HG03460 (cell line): ENCODE measurements around the gene C1orf115.
"Not testable (repeated sequence)": the region's sequence is repeated elsewhere in the genome, so short reads cannot be mapped to it uniquely, and the experiment has no call there.

ENCODE experiments used
- ATAC-seq: cut with Tn5 transposase; IDR thresholded peaks from one replicate; pipeline ENCODE4 v1.9.1; 2021; ENCODE audit not compliant: unreplicated experiment

C1orf115 gene

DNA sequence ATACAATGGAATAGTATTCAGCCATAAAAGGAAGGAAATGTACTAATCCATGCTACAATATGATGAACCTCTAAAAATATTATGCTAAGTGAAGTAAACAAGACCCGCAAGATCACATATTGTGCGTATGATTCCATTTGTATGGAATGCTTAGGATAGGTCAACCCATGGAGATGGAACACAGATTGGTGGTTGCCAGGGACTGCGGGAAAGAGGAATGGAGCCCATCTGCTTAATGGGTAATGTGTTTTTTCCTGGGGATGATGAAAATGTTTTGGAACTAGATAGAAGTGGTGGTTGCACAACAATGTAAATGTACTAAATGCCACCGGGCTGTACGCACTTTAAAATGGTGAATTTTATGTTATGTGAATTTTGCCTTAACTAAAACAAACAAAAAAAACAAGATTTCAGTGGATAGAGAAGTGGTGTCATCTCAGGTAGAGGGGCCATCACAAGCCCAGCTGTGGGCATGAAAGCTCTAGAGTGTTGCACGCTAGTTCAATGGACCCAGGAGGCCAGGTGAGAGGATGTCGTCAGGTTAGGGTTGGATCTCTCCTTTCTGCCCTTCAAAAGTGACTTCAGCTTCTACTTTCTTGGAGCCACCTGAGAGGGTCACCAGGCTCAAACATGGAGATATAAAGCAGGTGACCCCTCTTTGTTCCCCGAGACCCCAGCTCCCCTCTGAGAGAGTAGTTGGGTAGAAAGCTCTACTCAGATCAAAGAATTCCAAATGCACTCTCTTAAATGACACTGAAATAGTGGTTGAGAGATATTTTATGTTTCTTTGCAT lies 2.5 kb downstream of the C1orf115 start:
- ATAC-seq = no peak

DNA sequence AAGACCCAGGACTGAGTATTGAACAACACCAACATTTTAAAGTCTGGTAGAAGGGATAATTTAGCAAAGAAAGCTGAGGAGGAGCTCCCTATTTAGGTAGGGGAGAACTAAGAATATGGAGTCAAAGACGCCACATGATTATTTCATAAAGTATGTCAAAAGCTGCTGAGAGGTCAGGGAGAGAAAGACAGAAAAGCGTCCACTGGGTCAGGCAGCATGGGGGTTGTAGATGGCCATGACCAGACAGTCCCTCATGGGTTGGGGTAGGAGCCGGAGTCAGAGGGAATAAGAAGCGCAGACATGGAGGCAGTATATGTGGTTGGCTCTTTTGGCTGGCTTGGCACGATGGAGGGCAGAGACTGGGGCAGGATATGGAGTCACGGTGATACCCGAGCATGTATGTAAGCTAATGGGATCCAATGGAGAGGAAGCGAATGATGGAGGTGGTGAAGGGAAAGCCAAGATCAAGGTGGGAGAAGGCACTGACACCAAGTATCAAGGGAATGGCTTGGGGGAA lies 4.8 kb downstream of the C1orf115 start:
- no peak for ATAC-seq

DNA sequence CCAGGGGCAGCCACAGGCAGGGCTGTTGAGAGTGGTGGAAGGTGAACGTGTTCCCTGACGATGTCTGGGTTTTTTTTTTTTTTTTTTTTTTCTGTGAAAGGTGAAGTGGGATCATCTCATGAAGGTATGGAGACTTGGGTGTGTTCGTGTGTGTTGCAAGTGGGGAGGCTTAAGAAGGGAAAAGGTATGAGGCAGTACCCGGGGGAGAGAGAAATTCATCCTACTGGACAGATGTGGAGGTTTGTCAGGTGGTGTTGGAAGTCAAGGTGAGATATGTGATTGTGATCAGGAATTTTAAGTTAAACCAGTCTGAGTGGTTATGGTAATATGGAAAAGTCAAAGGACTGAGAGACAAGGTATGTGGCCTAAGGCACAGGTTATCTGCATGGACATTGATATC lies 5.3 kb downstream of the C1orf115 start:
- ATAC-seq = no peak

DNA sequence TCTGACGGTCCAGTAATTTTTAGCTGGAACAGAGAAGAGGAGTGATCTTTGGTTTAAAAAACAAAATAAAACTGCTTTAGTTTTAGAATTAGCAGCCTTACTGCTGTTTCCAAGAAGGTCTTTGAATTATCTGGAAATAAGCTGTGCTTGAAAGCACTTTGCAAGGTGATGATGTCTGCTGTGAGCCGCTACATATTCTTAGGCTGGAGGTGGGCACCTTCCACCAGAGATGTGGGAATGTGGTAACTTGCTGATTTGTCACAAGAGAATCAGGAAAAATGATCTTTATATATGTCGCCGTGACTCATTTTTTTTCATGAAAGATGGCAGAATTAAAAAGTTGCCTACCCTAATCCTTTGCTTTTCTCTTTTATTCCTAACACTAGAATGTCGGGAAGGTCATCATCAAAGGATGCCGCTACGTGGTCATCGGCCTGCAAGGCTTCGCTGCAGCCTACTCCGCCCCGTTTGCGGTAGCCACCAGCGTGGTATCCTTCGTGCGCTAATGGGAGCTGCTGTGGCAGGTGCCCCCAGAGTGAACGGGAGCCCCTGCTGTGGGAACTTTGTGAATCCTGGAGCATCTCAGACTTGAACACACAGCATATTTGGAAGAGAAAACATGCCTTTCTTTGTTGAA lies 6.2 kb downstream of the C1orf115 start:
- no peak for ATAC-seq

DNA sequence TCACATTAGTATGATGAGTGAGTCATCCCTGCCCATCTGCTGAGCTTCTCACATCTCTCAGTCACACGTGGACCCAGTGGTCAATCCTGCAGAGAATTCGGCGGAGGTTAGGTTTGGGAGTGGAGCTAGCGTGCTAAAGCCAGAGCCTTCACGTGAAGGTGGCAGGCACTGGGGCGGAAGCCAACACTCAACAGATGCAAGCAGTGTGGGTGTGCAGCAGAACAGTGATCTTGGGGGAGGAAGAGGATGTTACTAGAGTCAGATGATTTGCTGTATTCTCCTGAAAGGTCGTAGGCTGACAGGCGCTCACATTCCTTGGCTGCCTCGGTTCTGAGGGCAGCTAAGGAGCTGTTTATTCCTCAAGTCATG lies 6.7 kb downstream of the C1orf115 start:
- ATAC-seq = no peak

DNA sequence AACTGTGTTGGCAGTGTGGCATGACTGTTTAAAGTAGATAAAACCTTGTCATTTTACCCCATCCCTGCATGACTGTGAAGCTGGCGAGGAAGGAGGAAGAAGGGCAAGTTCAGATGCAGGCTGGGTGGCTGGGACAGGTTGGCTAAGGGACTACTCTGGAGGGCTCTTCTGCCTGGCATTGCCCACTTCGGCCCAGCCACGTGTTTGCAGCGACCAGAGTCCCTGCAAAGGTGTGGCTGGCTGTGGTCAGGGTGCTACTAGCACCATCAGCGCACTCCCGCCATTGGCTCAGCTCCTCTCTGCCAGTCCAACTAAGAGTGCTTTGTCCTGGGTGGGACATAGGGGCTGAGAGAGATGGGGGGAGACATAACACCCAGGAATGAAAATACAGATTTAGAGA lies 7.2 kb downstream of the C1orf115 start:
- no peak for ATAC-seq

DNA sequence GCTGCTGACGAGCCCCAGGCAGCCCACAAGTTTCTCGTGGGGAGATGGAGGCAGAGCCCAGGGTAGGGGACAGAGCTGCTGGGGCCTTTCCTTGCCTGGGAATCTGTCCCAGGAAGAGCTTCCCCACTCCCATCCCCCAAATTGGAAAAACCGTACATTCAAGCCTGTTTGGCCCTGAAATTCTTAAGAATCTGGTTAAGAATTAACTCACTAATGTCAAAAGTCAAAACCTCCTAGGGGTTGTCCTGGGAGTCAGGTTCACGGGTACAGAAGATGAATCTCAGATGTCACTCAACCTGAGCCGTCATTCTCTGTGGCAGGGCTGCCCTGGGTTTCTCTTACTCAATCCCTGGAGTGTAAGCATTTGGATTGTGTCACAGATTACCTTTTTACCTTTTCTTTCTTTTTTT lies 8.4 kb downstream of the C1orf115 start:
- no peak for ATAC-seq

DNA sequence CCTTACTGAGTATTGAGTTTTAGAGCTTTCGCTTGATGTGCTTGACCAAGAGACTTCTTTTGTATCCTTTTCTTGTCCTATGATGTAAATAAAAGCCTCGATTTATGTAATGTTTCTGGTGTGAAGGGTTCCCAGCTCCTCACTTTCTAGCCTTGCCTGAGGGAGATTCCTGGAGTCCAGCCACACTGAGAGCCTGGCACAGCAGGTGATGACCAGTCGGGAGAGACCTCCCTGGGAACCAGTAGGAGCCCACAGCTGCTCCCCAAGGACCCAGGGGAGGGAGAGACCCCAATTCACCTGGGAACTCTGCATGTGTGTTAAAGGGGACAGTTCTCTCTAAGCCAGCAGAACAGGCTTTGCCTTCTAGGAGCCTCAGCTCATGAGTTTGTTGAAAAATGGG lies 8.9 kb downstream of the C1orf115 start:
- no peak for ATAC-seq

DNA sequence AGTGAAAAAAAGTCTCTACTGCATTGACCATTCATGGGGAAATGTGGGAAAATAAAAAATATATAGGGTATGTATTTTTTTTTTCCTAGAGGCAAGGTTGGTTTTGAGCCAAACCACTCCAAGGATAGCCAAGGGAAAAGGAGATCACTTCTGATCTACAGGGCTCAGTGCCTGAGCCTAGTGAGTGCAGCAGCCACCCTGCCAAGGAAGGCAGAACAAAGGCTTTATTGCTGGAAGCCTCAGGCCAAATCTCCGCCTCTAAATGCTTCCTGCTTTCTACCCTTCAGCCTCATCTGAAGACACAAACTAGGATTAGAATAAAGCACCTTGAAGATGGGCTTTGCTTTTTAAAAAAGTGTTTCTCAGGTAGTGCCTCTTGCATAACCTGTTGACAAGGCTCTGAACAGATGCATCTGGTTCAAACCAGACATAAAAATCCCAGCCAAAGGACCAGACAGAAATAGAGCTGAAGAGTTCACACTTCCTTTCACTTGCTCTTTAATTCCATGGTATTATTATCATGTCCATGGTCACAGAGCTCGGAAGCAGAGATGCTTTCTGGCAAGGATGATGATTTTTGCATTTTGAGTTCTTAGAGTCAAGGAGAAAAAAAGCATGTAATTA lies 10.5 kb downstream of the C1orf115 start:
- no peak for ATAC-seq

DNA sequence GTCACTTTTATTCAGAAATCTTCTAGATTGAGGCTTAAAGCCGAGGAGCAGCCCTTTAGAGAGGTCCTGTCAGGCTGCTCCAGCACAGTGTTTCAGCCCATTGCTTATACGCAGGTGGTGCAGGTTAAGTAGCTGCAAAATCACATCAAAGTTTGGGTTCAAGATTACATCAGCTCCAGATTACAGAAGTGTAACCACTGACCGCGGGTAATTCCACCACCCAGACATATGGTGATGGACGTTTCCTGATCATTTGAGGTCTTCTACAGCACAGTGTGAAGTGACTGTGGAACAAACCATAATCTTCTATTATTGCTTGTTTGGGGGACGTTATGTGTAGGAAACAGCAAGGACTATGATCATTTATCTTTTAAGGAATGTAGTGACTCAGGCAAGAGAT lies 11.8 kb downstream of the C1orf115 start:
- ATAC-seq = no peak

DNA sequence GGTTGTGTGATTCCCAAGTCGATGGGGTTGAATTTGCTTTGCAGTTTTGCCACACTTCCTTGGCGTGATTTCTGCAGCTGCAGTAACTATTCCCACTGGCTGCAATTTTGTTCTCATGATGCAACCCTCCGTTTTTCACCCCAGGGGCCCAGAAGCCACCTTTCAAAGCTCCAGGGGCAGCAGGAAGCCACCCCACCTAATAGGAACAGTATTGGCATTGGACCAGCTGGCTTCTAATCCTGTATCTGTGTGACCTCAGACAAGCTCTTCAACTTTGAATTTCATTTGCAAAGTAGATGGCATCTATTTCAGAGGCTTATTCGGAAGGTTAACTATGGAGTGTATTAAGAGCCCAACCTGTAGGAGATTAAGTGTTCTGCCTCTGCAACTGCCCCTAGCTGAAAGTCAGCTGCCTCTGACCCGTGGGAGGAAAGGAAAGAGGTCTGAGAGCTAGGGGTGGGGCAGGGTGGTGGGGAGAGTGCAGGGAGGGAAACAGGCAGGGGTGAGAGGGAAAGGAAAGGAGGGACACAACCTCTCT lies 12.6 kb downstream of the C1orf115 start:
- no peak for ATAC-seq

DNA sequence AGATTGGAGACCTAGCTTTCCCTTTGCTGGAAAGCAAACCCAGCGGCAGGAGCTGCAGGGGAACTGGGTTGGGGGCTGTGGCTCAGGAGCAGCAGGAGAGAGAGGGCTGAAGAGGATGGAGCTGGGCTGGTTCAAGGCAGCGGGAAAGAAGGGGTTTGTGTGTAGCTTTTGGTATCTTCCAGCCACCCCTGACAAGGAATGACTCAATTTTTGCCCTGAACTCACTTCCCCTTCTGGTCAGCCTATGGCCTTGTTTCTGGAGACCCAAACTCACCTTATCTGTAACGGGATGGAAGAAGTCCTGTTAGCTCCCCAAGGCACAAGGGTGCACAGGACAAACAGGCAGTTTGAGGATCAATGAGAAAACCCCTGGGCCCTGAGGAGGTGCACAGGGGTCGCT lies 13.1 kb downstream of the C1orf115 start:
- no peak for ATAC-seq

DNA sequence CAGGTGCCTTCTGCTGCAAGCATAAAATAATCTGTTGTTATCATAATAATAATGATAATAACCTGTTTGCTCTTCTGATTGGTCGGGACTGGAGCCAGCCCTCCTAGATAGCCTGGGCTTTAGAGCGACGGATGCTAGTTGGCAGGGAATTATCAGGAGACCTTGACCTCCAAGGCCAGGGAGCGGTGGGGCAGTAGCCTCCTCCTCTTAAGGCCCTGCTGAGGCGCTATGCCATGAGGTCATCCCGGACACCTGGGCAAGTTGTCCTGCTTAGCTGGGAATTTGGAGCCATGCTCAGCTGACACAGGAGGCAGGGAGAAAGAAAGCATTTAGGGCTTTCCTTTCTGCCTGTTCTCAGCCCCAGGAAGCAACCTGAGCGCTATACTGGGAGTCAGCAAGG lies 15.6 kb downstream of the C1orf115 start:
- no peak for ATAC-seq

DNA sequence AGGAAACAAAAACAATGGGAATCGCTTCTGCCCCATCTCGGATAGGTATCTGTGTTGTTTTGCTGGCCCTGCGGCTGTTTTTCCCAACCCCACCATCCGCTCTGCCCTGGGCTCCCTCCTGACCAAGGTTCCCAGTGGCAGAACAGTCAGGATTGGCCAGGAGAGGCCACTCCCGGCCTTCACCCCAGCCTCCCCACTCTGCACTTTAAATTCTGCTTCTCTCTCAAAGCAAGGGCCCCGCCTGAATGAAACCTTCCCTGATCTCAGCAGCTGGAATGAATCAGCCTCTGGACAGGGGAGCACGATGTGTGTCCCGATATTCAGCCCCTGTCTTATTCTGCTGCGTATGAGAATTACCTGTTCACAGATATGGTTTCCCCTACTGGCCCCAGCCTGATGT lies 16.3 kb downstream of the C1orf115 start:
- ATAC-seq = no peak

DNA sequence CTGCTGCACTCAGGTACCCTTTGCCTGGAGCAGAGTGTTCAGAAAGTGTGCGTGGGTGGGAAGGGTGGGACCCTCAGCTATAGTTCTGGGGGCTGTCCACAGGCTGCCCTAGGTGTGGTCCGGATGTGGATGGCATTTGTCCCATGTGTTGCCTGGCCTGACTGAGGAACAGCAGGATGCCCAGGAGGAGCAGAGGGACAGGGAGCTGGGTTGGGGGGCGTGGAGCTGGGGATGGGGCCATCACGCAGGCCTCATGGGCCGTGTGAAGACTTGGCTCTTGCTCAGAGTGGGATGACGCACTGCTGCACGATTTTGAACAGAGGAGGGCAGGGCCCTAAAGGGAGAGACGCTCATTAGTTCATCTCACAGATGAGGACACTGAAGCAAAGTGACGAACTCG lies 17.0 kb downstream of the C1orf115 start:
- no peak for ATAC-seq

DNA sequence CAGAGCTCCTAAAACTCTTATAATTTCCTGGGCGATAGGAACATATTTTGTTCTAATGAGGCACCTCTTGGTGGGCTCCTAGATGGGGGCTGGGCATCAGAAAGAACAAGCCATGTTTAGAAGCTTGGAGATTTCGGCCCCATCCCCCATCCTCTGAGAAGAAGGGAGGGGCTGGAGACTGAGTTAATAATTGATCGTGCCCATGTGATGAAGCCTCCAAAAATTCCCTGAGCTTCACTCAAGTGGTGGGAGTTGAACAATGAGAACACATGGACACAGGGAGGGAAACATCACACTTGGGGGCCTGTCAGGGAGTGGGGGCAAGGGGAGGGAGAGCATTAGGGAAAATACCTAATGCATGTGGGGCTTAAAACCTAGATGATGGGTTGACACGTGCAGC lies 18.1 kb downstream of the C1orf115 start:
- ATAC-seq = no peak

DNA sequence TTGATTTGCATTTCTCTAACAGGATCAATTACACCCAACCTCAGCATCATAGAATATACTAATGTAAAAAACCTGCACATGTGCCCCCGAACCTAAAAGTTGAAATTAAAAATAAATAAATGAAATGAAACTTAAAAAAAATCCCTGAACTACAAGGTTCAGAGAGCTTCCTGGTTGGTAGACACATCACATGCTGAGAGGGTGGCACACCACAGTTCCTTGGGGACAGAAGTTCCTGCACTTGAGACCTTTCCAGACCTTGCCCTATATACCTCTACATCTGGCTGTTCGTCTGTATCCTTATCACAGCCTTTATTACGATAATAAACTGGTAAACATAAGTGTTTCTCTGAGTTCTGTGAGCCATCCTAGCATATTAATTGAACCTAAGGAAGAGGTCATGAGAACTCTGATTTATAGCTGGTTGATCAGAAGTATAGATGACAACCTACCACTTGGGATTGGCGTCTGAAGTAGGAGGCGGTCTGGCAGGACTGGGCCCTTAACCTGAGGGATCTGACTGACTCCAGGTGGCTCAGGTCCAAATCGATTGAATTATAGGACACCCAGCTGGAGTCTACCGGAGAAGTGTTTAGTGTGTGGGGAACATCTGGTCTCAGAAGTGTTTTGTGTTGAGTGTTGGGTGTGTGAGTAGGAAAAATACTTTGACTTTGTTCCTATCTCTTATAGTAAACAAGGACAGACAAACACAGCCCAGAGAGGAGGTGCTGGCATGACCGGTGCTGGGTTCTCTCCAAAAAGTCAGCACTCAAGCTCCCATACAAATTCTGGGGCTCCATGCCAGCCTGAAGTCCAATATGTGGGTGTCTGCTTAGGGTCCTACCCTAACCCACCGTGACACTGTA lies 19.0 kb downstream of the C1orf115 start:
- ATAC-seq = no peak

DNA sequence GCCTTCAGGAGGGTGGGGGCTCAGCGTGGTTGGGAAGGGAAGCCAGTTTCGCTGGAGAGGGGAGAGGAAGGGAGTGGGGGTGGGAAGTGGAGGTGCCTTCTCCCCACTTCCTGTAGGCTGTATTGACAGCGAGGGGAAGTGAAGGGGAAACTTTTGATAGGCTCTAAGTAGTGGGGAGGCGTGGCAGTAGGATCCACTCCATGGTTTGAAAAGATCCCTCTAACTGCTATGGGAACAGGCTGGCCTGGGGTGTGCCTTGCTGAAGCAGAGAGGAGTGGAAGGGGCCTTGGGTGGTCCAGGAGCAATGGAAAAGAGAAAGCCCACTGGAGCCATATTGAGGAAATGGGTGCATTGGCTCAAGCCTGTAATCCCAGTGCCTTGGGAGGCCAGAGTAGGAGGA lies 20.2 kb downstream of the C1orf115 start:
- ATAC-seq = no peak

DNA sequence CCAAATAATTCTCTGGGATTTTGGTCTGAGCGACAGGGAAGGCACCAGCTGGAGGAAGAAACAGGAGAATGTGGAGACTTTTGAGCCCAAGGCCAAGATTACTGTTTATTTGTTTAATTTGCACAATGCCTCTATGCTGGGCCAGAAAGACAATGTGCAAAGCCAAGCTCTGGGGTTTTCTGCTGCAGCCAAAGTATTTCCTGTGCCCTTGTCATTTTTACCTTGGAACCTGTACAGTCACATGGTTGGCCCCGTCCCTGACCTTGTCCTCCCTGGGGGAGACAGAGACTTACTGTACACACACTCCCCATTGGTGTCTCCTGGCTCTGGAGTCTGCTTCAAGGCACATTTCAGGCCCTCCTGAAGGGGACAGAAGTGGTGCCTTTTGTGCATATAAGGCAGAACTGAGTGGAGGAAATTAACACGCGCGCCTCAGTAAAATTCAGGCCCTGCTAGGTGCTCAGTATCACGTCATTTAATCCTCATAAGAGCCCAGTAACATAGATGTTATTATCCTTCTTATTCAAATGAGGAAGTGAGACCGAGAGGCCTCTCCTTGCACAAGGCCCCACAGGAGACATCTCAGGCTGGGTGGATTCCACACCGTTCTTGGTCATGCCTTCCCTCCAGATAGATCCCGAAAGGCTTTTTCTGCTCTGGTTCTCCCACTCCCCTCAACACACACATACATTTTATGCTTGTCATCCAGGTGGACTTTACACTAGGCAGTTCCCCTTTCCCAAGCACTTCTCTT lies 21.1 kb downstream of the C1orf115 start:
- ATAC-seq = peak; percentile 67

DNA sequence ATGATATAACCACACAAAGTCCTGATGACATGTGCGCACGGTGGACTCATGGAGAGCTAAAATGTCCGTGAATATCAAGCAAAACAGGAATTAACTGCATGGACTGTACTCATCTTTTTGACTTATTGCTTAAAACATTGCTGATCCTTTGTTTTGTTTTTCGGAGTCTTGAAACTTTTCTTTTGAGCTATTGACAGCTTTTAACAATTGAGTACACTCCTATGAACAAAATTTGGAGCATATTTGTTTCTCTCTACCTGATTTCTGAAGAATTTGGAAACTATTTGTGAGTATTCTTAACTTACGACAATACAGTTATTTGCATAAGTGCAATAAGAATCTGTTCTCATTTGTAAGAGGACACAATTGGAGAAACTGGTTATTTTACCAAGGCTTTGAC lies 25.8 kb downstream of the C1orf115 start:
- not testable (repeated sequence) for ATAC-seq
